ENCODE results near the gene LIPC.

The LIPC gene

DNA sequence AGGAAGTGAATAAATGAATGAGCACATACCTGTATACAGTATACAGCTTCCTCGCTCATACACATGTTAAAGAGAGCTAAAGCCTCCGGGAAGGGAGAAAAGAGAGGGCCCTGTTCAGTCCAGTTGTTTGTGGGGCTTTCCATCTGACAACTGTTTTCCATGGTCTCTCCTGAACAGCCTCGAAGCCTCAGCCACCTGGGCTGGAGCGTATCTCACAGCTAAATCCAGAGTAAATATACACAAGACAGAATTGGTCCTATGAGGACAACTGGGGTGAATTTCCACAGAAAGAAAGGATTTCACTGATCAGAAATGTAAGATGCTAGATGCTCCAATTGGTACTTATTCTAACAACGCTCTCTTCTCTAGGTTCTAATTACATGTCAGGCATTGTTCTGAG is 103.5 kb downstream of the LIPC start:
- no peak for DNase-seq (ENCODE audit: low read depth)
- TF ChIP-seq, protein P1, sequence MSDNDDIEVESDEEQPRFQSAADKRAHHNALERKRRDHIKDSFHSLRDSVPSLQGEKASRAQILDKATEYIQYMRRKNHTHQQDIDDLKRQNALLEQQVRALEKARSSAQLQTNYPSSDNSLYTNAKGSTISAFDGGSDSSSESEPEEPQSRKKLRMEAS (IDR thresholded peaks at IDR 0.05; ENCODE audit: low read depth, low read length): no peak
- TF ChIP-seq CTCF (IDR thresholded peaks at IDR 0.05; ENCODE audit: low read depth, low read length) (no peak), MYC (IDR thresholded peaks at IDR 0.05; ENCODE audit: low read depth, low read length) (no peak), POLR2A (IDR thresholded peaks at IDR 0.05; ENCODE audit: extremely low read depth, insufficient read length) (no peak)
- no peak overlapping the region for H3K4me3 ChIP-seq (ENCODE audit: low read depth, low read length)

DNA sequence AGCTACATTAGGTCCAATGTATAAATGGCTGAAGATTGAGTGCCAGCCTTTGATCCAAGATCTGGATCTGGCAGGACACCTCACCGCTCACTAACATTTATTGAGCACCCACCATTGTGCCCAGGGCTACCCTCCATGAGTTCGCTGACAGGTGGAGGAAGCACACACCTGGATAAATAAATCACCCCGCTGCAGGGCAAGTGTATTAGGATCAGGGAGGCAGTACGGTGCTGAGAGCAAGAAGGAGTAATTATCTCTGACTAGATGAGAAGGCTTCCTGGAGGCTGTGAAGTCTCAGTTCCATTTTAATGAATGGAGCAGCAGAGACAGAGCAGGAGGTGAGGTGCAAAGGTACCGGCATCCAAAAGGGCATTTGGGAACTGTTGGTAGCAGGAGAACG is 104.1 kb downstream of the LIPC start:
- no peak overlapping the region for H3K4me3 ChIP-seq (ENCODE audit: low read depth, low read length)

DNA sequence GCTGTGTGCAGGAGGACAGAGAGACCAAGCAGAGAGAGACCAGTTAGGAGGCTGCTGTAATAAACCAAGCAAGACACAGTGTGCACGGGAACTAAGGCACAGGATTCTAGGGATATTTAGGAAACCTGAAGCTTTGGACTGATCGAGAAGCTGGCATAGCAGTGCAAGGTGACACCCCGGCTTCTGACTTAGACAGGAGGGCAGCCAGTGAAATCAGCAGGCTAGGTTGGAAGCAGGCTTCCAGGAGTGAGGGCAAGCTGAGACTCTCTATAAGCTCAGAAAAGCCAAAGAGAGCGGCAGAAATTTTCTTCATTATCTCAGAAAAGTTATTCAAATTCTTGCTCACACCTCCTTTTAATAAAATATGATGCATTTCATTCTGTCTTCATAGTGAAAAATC is 104.6 kb downstream of the LIPC start:
- TF ChIP-seq CTCF (IDR thresholded peaks at IDR 0.05; ENCODE audit: low read depth, low read length) (no peak), POLR2A (IDR thresholded peaks at IDR 0.05; ENCODE audit: extremely low read depth, insufficient read length) (no peak), MYC (IDR thresholded peaks at IDR 0.05; ENCODE audit: low read depth, low read length) (no peak)
- TF ChIP-seq, protein P1 (IDR thresholded peaks at IDR 0.05; ENCODE audit: low read depth, low read length): no peak
- H3K4me3 ChIP-seq (ENCODE audit: low read depth, low read length): no peak overlapping the region
- no peak for DNase-seq (ENCODE audit: low read depth)

More for the DNA sequence above, 104.1 kb downstream of the LIPC start:
- TF ChIP-seq, protein P1 (IDR thresholded peaks at IDR 0.05; ENCODE audit: low read depth, low read length): no peak
- no peak for TF ChIP-seq CTCF (IDR thresholded peaks at IDR 0.05; ENCODE audit: low read depth, low read length)
- TF ChIP-seq MYC (IDR thresholded peaks at IDR 0.05; ENCODE audit: low read depth, low read length): no peak
- no peak for TF ChIP-seq POLR2A (IDR thresholded peaks at IDR 0.05; ENCODE audit: extremely low read depth, insufficient read length)
- DNase-seq (ENCODE audit: low read depth): no peak

- no peak overlapping the region for H3K4me3 ChIP-seq (ENCODE audit: low read depth, low read length)
- no peak for DNase-seq (ENCODE audit: low read depth)
- no peak for TF ChIP-seq MYC (IDR thresholded peaks at IDR 0.05; ENCODE audit: low read depth, low read length)
- TF ChIP-seq, protein P1 (IDR thresholded peaks at IDR 0.05; ENCODE audit: low read depth, low read length): no peak
- TF ChIP-seq CTCF (IDR thresholded peaks at IDR 0.05; ENCODE audit: low read depth, low read length): no peak
- TF ChIP-seq POLR2A (IDR thresholded peaks at IDR 0.05; ENCODE audit: extremely low read depth, insufficient read length): no peak
Measured at GRCh38 chr15:58537033-58537432, 105.2 kb downstream of the LIPC start.

DNA sequence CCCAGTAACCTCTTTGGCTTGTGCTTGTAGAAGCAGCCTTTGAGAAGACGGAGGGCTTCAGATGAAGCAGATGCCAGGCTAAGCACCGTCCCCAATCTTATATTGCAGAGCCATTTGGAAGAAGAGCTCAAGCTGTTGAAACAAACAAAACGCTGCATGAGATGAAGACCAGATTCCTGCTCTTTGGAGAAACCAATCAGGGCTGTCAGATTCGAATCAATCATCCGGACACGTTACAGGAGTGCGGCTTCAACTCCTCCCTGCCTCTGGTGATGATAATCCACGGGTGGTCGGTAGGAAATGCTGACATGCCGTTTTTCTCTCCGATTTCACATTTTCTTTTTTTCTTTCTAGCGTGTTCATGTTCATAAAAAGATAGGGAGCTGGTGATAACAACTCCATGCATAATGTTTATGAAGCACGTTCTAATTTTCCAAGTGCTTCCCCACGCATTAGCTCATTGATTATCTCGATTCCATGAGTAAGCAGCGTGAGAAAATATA is 106.5 kb downstream of the LIPC start:
- DNase-seq (ENCODE audit: low read depth): no peak
- TF ChIP-seq, protein P1 (IDR thresholded peaks at IDR 0.05; ENCODE audit: low read depth, low read length): no peak
- no peak for TF ChIP-seq MYC (IDR thresholded peaks at IDR 0.05; ENCODE audit: low read depth, low read length)
- no peak for TF ChIP-seq CTCF (IDR thresholded peaks at IDR 0.05; ENCODE audit: low read depth, low read length)
- TF ChIP-seq POLR2A (IDR thresholded peaks at IDR 0.05; ENCODE audit: extremely low read depth, insufficient read length): no peak
- no peak overlapping the region for H3K4me3 ChIP-seq (ENCODE audit: low read depth, low read length)
